Amygdala (tissue), 56 donors: ENCODE data around the gene CLEC12A.
"Not testable (repeated sequence)": the region's sequence is repeated elsewhere in the genome, so short reads cannot be mapped to it uniquely, and the experiment has no call there.

Experiments
- DNase-seq, 56 donors: peaks; one replicate each; lab custom pipeline; 2025; lab: John Stamatoyannopoulos, UW

Gene CLEC12A

GRCh38 chr12:9961901-9962300 is 9.3 kb upstream of the CLEC12A start:
- DNase-seq, result no peak

DNA sequence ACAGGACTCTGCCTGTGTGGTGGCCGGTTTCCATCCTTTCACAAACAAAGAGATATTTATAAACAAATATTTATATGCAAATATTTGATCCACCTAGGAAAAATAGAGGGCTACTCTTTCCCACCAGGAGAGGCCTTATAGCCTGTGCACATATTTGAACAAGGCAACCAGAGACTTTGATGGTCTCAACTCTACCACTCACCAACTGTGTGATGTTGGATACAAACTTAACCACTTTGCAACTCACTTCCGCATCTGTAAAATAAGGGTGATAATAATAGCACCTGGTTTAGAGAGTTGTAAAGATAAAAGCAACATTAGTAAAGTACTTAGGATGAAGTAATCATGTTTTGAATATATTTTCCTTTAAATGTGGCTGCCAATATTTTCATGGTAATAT is 1.5 kb upstream of the CLEC12A start:
- DNase-seq, result no peak

GRCh38 chr12:9973949-9974348 is 2.7 kb downstream of the CLEC12A start:
- no peak for DNase-seq

GRCh38 chr12:9974731-9975130 is 3.5 kb downstream of the CLEC12A start:
- not testable (repeated sequence) for DNase-seq

- DNase-seq, result no peak
Observed at GRCh38 chr12:9975614-9976013, 4.4 kb downstream of the CLEC12A start.

- not testable (repeated sequence) for DNase-seq
Observed at GRCh38 chr12:9976626-9977025, 5.4 kb downstream of the CLEC12A start.

- no peak for DNase-seq
Observed at GRCh38 chr12:9977916-9978315, 6.7 kb downstream of the CLEC12A start.

GRCh38 chr12:9980126-9980525 is 8.9 kb downstream of the CLEC12A start:
- DNase-seq, result no peak

- DNase-seq, result no peak
Observed at GRCh38 chr12:9991876-9992275, 20.7 kb downstream of the CLEC12A start.

DNA sequence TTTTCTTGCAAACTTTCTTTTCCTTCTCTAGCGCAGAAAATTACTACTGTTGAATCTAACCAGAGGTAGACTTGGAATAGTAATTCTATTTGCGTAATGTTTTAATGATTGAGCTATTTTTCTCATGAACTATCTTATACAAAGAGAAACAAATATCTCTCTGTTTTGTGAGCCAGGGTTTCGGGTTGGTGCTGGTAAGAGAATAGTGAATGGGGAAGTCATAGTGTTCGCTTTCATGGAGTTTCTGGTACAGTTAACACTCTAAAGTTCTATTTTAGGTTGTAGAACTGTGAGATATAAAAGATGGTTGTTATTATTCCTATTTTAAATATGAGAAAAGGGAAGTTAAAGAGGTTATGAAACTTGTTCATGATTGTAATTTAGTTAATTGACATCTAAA is 21.1 kb downstream of the CLEC12A start:
- peak in 1 of 56 donors; percentile 17 for DNase-seq

- DNase-seq, result no peak
Observed at GRCh38 chr12:9999016-9999415, 27.8 kb downstream of the CLEC12A start, which contains the start of gene CLEC1B. TSS of gene CLEC1B (minus strand) at chr12:9999121. CDS start at chr12:9999100, 21 bp downstream.

- no peak for DNase-seq
Observed at GRCh38 chr12:10001171-10001776, 30.1 kb downstream of the CLEC12A start.

DNA sequence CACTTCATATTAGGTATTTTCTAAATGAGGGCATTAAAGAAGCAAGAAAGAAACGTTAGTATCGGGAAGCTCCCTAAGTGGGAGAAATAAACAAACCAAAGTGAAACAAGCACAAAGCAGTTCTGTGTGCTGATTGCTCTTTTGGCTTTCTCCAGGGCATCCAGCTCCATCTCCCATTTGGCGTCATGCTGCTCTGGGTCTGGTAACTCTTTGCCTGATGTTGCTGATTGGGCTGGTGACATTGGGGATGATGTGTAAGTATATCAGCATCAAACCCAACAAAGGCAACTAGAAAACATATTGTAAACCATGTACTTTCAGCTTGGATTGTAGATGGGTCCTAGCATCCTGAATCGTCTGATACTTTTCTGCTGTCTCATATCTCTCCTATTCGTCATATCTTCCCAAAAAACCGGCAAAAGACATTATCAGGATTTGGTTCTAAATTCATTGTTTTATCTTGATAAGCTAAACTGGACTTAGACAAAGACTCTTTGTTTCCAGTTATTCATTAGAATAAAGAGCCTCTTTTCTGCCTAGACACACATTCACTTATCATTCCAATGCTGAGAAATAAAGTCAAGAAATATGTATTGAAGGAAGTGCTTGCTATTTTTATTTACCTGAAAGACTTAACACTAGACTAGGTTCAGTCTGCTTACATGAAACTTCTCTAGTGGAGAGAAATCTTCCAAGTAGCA is 41.6 kb downstream of the CLEC12A start:
- peak in 10 of 56 donors; percentile 4 to 53 (median 13) for DNase-seq

DNA sequence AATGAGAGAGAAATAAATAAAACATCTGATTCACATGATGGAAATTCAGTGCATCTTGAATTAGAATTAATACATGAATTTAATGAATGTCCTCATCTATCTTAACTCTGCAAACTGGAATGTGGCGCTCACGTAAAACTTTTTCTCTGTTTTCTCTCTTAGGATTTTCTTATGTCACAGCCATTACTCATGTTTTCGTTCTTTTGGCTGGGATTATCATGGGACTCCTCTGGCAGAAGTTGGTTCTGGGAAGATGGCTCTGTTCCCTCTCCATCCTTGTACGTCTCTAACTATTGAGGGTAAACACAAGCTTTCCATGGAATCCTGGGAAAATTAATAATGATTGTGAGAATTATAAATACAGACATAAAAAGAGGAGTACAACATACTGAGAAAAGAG is 44.2 kb downstream of the CLEC12A start:
- no peak for DNase-seq

- no peak for DNase-seq
Observed at GRCh38 chr12:10016881-10017280, 45.7 kb downstream of the CLEC12A start.

DNA sequence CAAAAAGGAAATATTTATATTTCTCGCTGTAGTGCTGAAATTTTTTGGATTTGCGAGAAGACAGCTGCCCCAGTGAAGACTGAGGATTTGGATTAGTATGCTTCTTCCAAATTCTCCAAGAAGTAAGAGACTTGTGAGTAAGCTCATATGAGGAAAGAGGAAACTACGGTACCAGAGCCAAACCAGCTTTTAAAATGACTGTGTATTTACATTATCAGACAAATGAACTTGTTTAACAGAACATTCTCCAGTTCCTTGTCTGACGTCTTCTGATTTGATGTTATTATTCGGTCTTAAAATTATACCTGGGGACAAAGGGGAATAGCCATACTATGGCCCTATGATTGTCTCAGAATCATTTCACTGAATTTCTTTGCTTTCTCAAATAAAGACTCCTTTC is 47.2 kb downstream of the CLEC12A start:
- DNase-seq, result no peak

DNA sequence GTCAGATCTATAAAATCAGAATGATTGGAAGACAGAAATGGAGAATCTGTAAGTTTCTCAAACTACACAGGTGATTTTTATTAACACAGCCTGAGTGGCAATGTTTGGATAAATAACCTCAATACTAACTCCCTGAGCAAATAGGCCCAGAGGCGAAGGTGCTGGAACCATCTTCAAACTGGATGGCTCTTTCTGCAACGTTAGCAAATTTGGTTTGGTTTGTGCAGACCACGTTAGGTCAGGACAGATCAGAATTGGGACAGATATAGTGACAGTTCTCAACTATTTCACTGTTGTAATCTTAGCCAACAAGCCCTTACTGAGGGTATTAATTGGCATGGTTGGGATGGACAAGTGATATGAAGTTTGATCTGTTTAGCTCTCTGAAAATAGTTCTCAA is 50.1 kb downstream of the CLEC12A start:
- DNase-seq, result no peak

- DNase-seq, result no peak
Observed at GRCh38 chr12:10025236-10025635, 54.0 kb downstream of the CLEC12A start.

DNA sequence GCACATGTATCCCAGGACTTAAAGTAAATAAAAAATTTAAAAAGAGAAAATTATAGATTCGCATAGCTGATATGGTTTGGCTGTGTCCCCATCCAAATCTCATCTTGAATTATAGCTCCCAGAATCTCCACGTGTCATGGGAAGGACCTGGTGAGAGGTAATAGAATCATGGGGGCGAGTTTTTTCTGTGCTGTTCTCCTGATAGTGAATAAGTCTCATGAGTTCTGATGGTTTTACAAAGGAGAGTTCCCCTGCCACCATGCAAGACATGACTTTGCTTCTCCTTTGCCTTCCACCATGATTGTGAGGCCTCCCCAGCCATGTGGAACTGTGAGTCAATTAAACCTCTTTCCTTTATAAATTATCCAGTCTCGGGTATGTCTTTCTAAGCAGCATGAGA is 55.5 kb downstream of the CLEC12A start:
- DNase-seq, result not testable (repeated sequence)

GRCh38 chr12:10027311-10027710 is 56.1 kb downstream of the CLEC12A start:
- no peak for DNase-seq

DNA sequence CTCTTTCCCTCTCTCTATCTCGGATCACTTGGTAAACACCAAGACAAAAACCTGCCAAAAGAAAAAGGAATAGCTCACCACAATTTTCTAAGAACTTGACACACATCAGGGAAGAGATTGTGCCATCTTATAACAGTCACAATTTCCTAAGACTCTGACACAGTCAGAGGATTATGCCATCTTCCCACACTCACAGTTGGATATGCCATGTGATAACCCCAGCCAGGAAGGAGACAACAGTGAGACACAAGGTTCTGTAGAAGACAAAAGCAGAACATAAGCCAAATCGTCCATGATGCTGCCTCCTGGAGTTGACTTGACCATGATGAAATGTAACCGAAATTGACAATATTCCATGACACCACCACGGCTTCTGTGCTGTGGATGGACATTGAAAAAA is 56.5 kb downstream of the CLEC12A start:
- no peak for DNase-seq

DNA sequence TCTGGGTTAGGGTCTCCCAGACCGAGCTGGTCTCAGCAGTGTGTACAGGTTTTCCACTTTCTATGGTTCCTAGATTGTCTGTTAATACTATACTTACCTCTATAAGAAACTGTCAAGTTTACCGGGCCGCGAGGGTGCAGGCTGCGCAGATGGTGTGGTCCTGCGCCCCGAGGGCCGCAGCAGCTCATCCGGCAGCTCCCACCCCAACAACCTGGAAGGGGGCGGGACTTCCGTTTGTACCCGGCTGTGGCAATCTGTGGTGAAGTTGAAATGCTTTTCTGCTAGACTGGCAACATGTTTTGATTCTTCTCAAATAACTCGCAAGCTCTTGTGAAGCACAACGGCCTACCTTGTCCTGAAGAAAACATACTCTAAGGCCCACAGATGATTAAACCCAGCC is 59.2 kb downstream of the CLEC12A start, which contains the start of gene CLEC9A:
TSS of gene CLEC9A (plus strand) at position 237 of the 400 bp plus-strand sequence. CDS start 22,006 bp downstream, outside the sequence.
- no peak for DNase-seq
